Activated naive CD4-positive, alpha-beta T cell treated with anti-CD3 and anti-CD28 coated beads for 36 hours (primary cell): ENCODE data around the gene SBSN. TPM values are rescaled to one million over a fixed set of nuclear protein-coding genes. Genes with fewer than 3 reads are reported as not detected.

Source experiments
- CTCF ChIA-PET: fragments of 350-600 bp; sonication (Branson Sonifier 250); formaldehyde crosslinking; loops from one replicate; lab custom pipeline; 2021; ENCODE audit warnings: antibody characterized with exemption; lab: Charles Lee
- DNase-seq: peaks from one replicate; pipeline ENCODE4 v3.0.0-alpha.2; 2020
- H3K27ac Mint-ChIP-seq: one replicate; pipeline ENCODE4 v1.8.0; 2021; ENCODE audit warnings: mild to moderate bottlenecking, mixed read lengths
- H3K27me3 Mint-ChIP-seq: one replicate; pipeline ENCODE4 v1.8.0; 2021; ENCODE audit warnings: low read depth, mixed read lengths
- H3K36me3 Mint-ChIP-seq: one replicate; pipeline ENCODE4 v1.8.0; 2021; ENCODE audit warnings: low read depth, mixed read lengths
- H3K4me1 Mint-ChIP-seq: one replicate; pipeline ENCODE4 v1.8.0; 2021; ENCODE audit warnings: low read depth, mixed read lengths
- H3K4me3 Mint-ChIP-seq: one replicate; pipeline ENCODE4 v1.8.0; 2021; ENCODE audit warnings: mild to moderate bottlenecking, moderate library complexity, mixed read lengths
- H3K9me3 Mint-ChIP-seq: one replicate; pipeline ENCODE4 v1.8.0; 2021; ENCODE audit warnings: mixed read lengths
- intact Hi-C: fragments of 100-400 bp; cut with micrococcal nuclease; formaldehyde crosslinking; loops from one replicate; pipeline ENCODE4 v1.15.1; 2023
- total RNA-seq, 2 experiments: library from RNA; stranded (reverse); gene quantifications; one replicate each; pipeline ENCODE4 v1.2.3, GENCODE V29; 2021

Gene SBSN
- total RNA-seq, 2 experiments from 2014 or later, result not detected

DNA sequence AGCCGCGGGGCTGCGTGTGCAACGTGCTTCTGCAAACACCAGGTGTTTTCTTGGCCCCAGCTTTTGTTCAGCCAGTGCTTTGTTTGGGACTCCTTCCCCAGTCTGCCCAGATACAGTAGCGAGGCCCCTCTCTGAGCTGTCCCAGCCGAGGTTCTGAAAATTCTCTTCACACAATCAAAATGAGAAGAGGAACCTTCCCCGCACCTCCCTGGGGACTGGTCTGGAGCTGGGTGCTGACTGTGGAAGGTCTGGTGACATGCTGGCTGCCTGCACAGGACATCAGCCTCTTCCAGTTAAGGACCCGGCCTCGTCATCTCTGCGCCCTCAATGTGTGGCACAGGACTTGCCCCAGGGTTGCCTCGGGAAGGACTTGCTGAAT lies 31.2 kb upstream of the SBSN start:
- DNase-seq, result no peak
- peaks cover 30% of the 10 kb centered on the region for H3K27me3 Mint-ChIP-seq
- no peak overlapping the region for H3K27ac Mint-ChIP-seq
- no peaks in the 10 kb centered on the region for H3K36me3 Mint-ChIP-seq
- no peaks in the 10 kb centered on the region for H3K9me3 Mint-ChIP-seq
- CTCF ChIA-PET, result interaction anchor here (1.2 kb wide), 1 partner anchor 11 kb away, joined by 4 read pairs; no protein-coding TSS in a partner anchor
- peaks cover 12% of the 10 kb centered on the region for H3K4me1 Mint-ChIP-seq
- intact Hi-C loops, result no loop called here
- no peak overlapping the region for H3K4me3 Mint-ChIP-seq

DNA sequence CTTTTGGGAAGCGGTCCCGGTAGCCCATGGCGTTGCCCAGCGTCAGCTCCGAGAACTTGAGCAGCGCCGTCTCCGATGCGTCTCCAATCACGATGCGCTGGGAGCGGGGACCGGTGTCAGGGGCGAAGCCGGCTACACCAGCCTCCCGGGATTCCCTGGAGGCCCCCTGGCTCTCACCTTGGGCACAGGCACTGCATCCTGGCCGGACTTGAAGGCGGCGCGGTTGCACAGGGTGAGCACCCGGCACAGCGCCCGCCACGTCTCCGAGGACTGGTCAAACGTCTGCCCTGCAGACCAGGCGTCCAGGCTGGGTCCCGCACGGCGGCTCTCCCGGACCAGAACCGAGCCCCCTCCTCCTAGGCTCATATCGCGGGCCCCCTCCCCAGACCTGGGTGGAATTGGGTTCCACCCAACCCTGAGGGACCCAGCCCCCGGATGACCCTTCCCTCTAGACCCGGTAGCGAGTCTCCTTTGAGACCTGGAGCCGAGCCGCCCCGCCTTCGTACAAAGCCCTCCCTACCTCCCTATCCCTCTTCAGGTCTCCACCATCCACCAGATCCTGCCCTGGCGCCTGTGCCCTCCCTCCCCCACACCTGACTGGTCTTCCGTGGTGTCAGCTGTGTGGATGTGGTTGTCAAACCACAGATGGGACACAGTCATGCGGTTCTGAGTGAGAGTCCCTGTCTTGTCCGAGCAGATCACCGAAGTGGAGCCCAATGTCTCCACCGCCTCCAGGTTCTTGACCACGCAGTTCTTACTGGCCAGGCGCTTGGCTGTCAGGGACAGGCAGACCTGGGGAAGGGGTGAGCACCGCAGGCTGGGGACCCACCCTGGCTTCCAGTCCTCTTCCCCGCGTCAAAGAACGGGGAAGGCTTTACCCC lies 30.5 kb upstream of the SBSN start:
- Mint-ChIP-seq H3K4me3 (no peak overlapping the region), H3K4me1 (peaks cover 12% of the 10 kb centered on the region), H3K27me3 (peaks cover 29% of the 10 kb centered on the region), H3K9me3 (no peaks in the 10 kb centered on the region), H3K27ac (no peak overlapping the region), H3K36me3 (no peaks in the 10 kb centered on the region)
- intact Hi-C loops, result no loop called here
- no peak for DNase-seq
- CTCF ChIA-PET, result interaction anchor here (0.7 to 1.2 kb wide), 3 partner anchors 11 to 64 kb away, joined by 3 to 6 read pairs (median 4); no protein-coding TSS in a partner anchor

DNA sequence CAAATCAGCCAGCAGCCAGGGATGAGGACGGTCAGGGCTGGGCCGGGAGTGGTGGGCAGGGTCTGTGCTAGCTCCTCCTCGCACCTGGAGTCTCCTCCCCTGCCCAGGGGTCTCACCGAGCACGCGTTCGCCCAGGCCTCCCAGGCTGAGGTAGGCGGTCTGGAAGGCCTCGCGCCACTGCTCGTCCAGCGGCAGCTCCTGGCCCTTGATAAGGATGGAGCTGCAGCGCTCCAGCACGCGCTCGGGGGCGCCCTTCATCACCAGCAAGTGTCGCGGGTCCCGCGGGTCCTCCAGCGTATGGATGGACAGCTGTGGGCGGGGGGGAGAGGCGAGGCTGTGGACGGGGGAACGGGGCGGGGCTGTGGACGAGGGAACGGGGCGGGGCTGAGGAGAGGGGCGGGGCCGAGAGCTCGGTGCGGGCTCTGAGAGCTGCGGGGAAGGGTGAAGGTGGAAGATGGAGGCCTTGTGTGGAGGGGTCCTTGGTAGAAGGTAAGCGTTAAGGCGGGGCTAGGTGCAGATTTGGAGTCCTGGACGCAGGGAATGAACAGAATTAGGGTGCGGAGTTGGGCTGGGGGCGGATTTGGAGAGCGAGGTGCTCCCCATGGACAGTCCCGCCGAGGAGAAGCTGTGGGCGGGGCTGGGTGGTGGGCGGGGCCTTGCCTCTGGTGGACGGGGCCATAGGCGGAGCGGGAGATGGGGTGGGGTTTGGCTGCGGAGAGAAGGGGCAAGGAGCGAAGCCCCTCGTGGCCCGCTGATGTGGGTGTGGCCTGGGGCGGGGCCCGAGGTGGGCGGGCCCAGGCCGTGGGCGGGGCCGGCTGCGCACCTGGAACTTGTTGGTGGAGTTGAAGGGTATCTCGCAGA lies 29.7 kb upstream of the SBSN start:
- intact Hi-C loops, result no loop called here
- Mint-ChIP-seq H3K27me3 (peaks cover 29% of the 10 kb centered on the region), H3K36me3 (no peaks in the 10 kb centered on the region), H3K27ac (no peak overlapping the region), H3K4me1 (peaks cover 12% of the 10 kb centered on the region), H3K4me3 (peak overlapping the region; percentile 64), H3K9me3 (no peaks in the 10 kb centered on the region)
- CTCF ChIA-PET, result interaction anchor here (0.6 to 1.8 kb wide), 4 partner anchors 9 to 119 kb away, joined by 3 to 8 read pairs (median 5); no protein-coding TSS in a partner anchor
- DNase-seq, result peak; percentile 56

DNA sequence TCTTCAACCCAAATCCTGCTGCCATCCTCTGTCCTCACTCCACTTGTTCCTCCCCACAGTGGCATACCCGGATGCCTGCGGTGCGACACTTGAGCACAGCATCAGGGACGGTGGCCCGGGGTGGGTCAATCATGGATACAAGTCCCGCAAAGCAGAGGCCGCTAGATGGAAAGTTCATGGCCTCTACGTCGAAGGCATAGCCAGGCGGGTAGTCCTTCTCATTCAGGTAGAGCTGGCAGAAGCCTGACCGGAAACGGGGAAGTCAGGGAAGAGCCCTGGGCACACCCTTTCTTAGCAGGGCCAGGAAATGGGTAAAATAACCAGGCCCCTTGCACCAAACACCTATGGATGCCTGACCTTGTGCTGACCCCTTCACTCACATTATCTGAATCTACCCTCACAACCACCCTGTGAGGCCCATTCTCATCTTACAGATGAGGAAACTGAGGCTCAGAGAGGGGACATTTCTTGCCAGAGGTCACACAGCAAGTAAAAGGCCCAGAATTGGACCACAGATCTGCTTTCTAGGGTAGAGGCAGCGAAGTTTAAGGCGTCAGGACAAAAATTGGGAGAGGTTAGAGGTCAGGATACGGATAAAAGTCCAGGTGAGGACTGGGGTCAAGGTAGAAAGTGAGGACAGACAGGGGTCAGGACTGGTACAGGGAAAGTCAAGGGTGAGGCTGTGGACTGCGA lies 28.9 kb upstream of the SBSN start:
- DNase-seq, result no peak
- CTCF ChIA-PET, result interaction anchor here (0.6 to 1.8 kb wide), 4 partner anchors 9 to 119 kb away, joined by 4 to 8 read pairs (median 6); no protein-coding TSS in a partner anchor
- Mint-ChIP-seq H3K9me3 (no peaks in the 10 kb centered on the region), H3K27me3 (peaks cover 27% of the 10 kb centered on the region), H3K27ac (no peak overlapping the region), H3K4me3 (peak overlapping the region; percentile 36), H3K36me3 (no peaks in the 10 kb centered on the region), H3K4me1 (peaks cover 12% of the 10 kb centered on the region)
- intact Hi-C loops, result no loop called here

DNA sequence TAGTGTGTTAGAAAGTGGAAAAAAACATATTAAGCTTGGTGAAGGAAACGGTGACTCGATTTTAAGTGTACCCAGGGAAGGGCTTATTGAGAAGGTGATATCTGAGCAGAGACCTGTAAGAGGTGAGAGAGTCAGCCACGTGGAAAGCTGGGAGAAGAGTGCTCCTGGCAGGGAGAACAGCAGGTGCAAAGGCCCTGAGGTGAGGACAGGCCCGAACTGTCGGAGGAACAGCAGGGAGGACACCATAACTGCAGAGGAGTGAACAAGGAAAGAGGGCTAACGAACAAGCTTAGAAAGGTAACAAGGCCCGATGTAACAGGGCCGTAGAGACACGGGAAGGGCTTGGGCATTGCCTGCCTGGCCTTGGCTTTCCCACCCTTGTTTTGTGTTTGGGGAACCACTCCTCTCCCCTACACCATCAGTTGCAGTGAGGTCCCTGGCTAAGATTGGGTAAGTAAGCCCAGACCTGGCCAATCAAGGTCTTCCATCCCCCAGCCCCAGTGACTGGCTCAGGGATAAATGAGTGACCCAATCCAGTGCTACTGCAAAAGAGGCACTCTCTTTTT lies 28.0 kb upstream of the SBSN start:
- Mint-ChIP-seq H3K9me3 (no peaks in the 10 kb centered on the region), H3K27me3 (peaks cover 21% of the 10 kb centered on the region), H3K4me3 (no peak overlapping the region), H3K4me1 (peaks cover 12% of the 10 kb centered on the region), H3K36me3 (no peaks in the 10 kb centered on the region), H3K27ac (no peak overlapping the region)
- intact Hi-C loops, result no loop called here
- DNase-seq, result no peak
- CTCF ChIA-PET, result interaction anchor here (0.6 to 2.0 kb wide), 6 partner anchors 8 to 202 kb away, joined by 3 to 8 read pairs (median 4); no protein-coding TSS in a partner anchor

DNA sequence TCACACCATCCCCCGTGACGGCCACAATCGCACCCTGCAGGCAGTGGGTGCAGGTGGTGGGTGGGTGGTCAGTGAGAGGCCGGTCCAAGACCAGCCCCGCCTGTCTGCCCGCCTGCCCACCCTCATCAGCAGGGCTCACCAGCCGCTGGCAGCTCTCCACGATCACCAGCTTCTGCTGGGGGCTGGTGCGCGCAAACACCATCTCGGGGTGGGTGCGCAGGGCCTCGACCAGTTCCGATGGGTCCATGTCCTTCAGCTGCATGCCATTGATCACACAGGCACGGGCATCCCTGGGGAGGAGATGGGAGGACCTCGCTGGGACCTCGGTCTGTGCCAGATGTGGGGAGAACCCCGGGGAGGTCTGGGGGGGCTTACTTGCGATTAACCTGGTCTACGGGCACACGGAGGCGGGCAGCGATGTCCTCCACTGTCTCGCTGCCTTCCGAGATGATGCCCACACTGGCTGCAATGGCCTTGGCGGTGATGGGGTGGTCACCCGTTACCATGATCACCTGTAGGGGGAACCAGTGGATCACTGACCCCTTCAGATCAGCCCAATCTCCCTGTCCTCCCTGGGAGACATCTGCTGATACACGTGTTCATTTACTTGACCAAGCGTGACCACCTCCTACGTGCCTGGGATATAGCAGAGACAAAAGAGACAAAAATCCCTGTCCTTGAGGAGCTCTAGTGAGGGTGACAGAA lies 27.3 kb upstream of the SBSN start:
- H3K9me3 Mint-ChIP-seq, result no peaks in the 10 kb centered on the region
- no peak for DNase-seq
- intact Hi-C loops, result no loop called here
- peaks cover 12% of the 10 kb centered on the region for H3K4me1 Mint-ChIP-seq
- H3K36me3 Mint-ChIP-seq, result peaks cover 4% of the 10 kb centered on the region
- no peak overlapping the region for H3K27ac Mint-ChIP-seq
- H3K4me3 Mint-ChIP-seq, result no peak overlapping the region
- peaks cover 19% of the 10 kb centered on the region for H3K27me3 Mint-ChIP-seq
- CTCF ChIA-PET, result interaction anchor here (0.6 to 2.0 kb wide), 5 partner anchors 37 to 202 kb away, joined by 3 to 6 read pairs (median 3); no protein-coding TSS in a partner anchor

DNA sequence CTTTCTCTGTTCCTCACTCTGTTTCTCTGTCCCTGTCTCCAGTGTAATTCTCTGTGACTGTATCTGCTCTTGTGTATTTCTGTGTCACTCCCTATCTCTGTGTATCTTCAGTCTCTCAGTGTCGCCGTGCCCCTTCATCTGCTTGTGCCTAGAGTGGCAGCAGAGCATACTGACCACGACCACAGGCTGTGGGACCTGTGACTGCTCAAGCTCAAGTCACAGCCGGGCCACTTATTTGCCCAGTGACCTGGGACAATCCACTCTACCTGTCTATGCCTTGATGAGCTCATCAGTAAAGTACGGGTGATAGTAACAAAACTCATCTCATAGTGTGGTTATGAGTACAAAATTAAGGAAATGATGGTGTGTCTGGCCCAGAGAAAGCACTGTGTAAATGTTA lies 26.0 kb upstream of the SBSN start:
- no peak overlapping the region for H3K4me3 Mint-ChIP-seq
- H3K4me1 Mint-ChIP-seq, result peaks cover 12% of the 10 kb centered on the region
- peaks cover 9% of the 10 kb centered on the region for H3K36me3 Mint-ChIP-seq
- H3K27ac Mint-ChIP-seq, result no peak overlapping the region
- intact Hi-C loops, result no loop called here
- no peak for DNase-seq
- peaks cover 7% of the 10 kb centered on the region for H3K27me3 Mint-ChIP-seq
- CTCF ChIA-PET, result interaction anchor here (2.0 kb wide), 1 partner anchor 44 kb away, joined by 6 read pairs; no protein-coding TSS in a partner anchor
- no peaks in the 10 kb centered on the region for H3K9me3 Mint-ChIP-seq

DNA sequence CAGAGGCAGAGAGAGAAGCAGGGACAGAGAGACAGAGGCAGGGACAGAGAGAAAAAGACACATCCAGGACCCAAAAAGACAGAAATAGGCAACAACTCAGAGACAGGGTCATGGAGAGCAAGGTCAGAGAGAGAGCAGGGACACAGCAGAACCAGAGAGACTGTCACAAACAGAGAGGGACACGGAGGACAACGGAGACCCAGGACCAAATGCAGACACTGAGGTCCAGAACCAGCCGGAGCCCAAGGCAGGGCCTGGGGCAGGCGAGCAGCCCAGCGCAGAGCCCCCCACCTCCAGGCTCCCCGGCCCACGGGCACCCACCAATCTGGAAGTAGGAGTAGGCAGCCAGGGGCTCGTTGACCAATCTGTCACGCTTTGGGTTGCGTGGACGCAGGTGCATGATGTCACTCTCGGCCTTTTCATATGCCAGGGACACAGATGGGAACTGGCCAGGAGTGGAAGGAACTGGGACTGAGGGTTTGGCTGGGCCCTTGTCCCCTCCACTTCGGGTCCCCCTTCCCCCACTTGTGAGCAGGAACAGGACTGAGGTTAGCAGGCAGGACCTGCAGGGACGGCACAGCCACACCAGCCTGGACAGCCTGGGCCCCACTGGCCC lies 25.4 kb upstream of the SBSN start:
- Mint-ChIP-seq H3K9me3 (no peaks in the 10 kb centered on the region), H3K27ac (no peak overlapping the region), H3K36me3 (peaks cover 10% of the 10 kb centered on the region), H3K4me3 (no peak overlapping the region), H3K4me1 (peaks cover 12% of the 10 kb centered on the region), H3K27me3 (peaks cover 4% of the 10 kb centered on the region)
- CTCF ChIA-PET, result no interaction called here
- intact Hi-C loops, result no loop called here
- no peak for DNase-seq

DNA sequence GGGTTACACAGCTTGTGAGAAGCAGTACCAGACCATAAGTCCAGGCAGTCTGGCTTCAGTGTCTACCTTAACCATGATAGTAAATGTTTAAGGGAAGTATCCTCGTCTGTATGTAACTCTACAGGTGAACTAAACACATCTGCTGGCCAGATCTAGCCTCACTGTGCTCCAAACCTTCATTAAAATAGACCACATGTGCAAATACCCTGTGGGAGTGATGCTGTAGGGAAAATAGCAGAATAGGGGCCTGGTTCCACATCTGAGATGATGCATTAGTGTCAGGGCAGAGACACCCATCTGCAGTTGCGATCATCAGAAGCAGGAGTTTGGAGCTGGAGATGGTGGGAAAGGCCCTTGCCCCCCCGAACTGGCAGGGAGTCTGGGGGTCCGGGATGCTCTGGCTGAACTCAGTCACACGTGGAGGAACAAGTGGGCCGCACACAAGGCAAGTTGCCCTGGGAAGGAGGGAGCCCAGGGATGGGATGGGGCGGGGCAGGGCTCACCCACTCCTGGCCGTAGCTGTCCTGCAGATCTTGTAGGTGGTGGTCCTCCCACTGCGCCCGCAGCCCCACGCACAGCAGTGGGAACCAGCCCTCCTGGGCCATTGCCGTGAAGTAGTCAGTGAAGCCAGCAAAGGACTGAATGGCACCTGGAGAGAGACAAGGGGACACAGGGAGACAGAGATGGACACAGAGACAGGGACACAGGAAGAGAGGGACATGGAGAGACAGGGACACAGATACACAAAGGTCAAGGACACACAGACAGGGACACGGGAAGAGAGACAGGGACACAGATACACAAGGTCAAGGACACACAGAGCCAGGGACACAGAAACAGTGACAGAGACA lies 24.6 kb upstream of the SBSN start:
- CTCF ChIA-PET, result interaction anchor here (0.5 kb wide), 1 partner anchor 39 kb away, joined by 5 read pairs; no protein-coding TSS in a partner anchor
- peaks cover 4% of the 10 kb centered on the region for H3K27me3 Mint-ChIP-seq
- H3K9me3 Mint-ChIP-seq, result no peaks in the 10 kb centered on the region
- peaks cover 10% of the 10 kb centered on the region for H3K36me3 Mint-ChIP-seq
- no peak overlapping the region for H3K27ac Mint-ChIP-seq
- no peak overlapping the region for H3K4me3 Mint-ChIP-seq
- DNase-seq, result no peak
- intact Hi-C loops, result no loop called here
- H3K4me1 Mint-ChIP-seq, result peaks cover 12% of the 10 kb centered on the region

DNA sequence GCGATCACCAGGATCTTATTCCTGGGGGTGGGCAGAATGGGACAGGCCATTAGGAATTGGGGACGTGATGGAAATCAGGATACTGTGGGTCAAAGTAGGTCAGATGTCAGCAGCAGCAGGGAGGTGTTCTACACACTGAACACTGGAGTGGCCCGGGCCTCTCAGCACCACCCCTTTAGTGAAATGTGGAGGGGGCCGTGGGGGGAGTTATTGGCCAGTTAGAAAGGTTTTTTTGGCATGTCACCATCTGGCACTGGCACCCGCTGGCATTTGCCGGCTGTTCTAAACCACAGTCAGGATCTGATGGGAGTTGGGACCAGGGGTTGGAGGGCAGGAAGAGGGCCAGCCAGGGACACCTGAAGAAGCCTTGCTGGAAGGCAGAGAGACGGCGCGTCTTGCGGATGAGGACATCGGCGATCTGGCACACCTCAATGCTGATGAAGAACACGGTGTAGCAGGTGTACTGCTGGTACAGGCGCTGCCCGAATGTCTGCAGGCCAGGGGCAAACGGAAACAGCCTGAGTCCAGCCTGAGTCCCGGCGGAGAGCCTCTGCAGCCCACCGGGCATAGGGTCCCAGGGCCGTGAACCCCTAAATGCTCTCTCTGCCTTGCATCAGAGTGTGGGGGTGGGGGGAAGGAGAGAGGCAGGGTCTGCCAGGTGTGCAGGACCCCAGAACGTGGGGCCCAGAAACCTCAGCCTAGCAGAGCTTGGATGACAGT lies 23.1 kb upstream of the SBSN start:
- CTCF ChIA-PET, result no interaction called here
- Mint-ChIP-seq H3K4me1 (peaks cover 22% of the 10 kb centered on the region), H3K9me3 (no peaks in the 10 kb centered on the region)

More for the DNA sequence above, 23.1 kb upstream of the SBSN start:
- H3K27ac Mint-ChIP-seq, result no peak overlapping the region
- no peak for DNase-seq
- no peaks in the 10 kb centered on the region for H3K27me3 Mint-ChIP-seq
- H3K4me3 Mint-ChIP-seq, result no peak overlapping the region
- peaks cover 15% of the 10 kb centered on the region for H3K36me3 Mint-ChIP-seq
- intact Hi-C loops, result no loop called here
